Neutrophil (primary cell): Measurements from ENCODE around the gene AFAP1L2.

Source experiments
- H3K27ac ChIP-seq: fragments of 200-600 bp; sonication (generic); 2 replicates; pipeline ENCODE4 v1.5.1; 2016; ENCODE audit warnings: mild to moderate bottlenecking, moderate library complexity
- H3K27me3 ChIP-seq: fragments of 200-600 bp; sonication (generic); 2 replicates; pipeline ENCODE4 v1.6.0; 2016; ENCODE audit warnings: mild to moderate bottlenecking
- H3K36me3 ChIP-seq: fragments of 200-600 bp; sonication (generic); 2 replicates; pipeline ENCODE4 v1.5.1; 2017
- H3K4me1 ChIP-seq, 2 experiments: fragments of 200-600 bp in 1 of 2; sonication (generic) in 1 of 2; 1 replicate in 1 of 2; 2 replicates in 1 of 2; pipeline versions ENCODE4 v1.5.1 to v1.6.1; 2013 to 2016; ENCODE audit warnings: low read depth in 1 of 2, low read length in 1 of 2, mild to moderate bottlenecking in 1 of 2, moderate library complexity in 1 of 2; ENCODE audit not compliant: control insufficient read depth in 1 of 2, insufficient read depth in 1 of 2
- H3K4me3 ChIP-seq, 2 experiments: fragments of 200-600 bp in 1 of 2; sonication (generic) in 1 of 2; 1 replicate in 1 of 2; 2 replicates in 1 of 2; pipeline ENCODE4 v1.5.1; 2013 to 2016; ENCODE audit warnings: low read depth in 1 of 2, low read length in 1 of 2, mild to moderate bottlenecking in 1 of 2, moderate library complexity in 1 of 2
- H3K9me3 ChIP-seq: fragments of 200-600 bp; sonication (generic); 2 replicates; pipeline ENCODE4 v1.5.1; 2016
- TF ChIP-seq, protein P1 (sequence below): fragments of 200-600 bp; sonication (generic); IDR thresholded peaks from 2 replicates; pipeline ENCODE4 v1.5.1; 2016; ENCODE audit warnings: antibody characterized with exemption

The AFAP1L2 gene

GRCh38 chr10:114311023-114311422, 93.3 kb downstream of the AFAP1L2 start:
- H3K4me1 ChIP-seq: peaks cover 0 to 7% of the 10 kb centered on the region in 2 experiments
- no peaks in the 10 kb centered on the region for H3K9me3 ChIP-seq
- TF ChIP-seq, protein P1, sequence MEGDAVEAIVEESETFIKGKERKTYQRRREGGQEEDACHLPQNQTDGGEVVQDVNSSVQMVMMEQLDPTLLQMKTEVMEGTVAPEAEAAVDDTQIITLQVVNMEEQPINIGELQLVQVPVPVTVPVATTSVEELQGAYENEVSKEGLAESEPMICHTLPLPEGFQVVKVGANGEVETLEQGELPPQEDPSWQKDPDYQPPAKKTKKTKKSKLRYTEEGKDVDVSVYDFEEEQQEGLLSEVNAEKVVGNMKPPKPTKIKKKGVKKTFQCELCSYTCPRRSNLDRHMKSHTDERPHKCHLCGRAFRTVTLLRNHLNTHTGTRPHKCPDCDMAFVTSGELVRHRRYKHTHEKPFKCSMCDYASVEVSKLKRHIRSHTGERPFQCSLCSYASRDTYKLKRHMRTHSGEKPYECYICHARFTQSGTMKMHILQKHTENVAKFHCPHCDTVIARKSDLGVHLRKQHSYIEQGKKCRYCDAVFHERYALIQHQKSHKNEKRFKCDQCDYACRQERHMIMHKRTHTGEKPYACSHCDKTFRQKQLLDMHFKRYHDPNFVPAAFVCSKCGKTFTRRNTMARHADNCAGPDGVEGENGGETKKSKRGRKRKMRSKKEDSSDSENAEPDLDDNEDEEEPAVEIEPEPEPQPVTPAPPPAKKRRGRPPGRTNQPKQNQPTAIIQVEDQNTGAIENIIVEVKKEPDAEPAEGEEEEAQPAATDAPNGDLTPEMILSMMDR: no peak
- no peaks in the 10 kb centered on the region for H3K36me3 ChIP-seq
- no peak overlapping the region for H3K27ac ChIP-seq
- H3K27me3 ChIP-seq: no peaks in the 10 kb centered on the region
- no peak overlapping the region for H3K4me3 ChIP-seq

- Histone ChIP-seq H3K9me3 (no peaks in the 10 kb centered on the region), H3K4me3 (no peak overlapping the region), H3K36me3 (no peaks in the 10 kb centered on the region), H3K4me1 (peaks cover 0 to 7% of the 10 kb centered on the region in 2 experiments), H3K27ac (no peak overlapping the region), H3K27me3 (no peaks in the 10 kb centered on the region)
- TF ChIP-seq, protein P1: no peak
Measured at GRCh38 chr10:114310346-114310745, 94.0 kb downstream of the AFAP1L2 start.

DNA sequence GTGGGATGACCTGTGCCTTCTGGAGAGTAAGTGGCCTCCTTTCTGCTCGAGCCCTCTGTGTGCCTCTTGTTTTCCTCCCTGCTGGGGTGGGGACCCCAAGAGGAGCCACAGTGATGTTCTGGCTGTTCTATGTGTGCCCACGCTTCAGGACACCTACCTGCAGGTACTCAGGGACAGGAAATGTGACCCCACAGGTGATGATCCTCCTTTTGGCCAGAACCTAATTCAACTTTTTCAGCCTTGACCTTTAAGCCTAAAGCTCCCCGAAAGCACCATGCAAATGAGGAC, 95.0 kb downstream of the AFAP1L2 start:
- H3K27me3 ChIP-seq: peaks cover 8% of the 10 kb centered on the region
- H3K27ac ChIP-seq: no peak overlapping the region
- H3K4me1 ChIP-seq: peaks cover 4 to 12% of the 10 kb centered on the region in 2 experiments
- H3K4me3 ChIP-seq: no peak overlapping the region
- TF ChIP-seq, protein P1: no peak
- H3K9me3 ChIP-seq: no peaks in the 10 kb centered on the region
- H3K36me3 ChIP-seq: no peaks in the 10 kb centered on the region

- no peak overlapping the region for H3K27ac ChIP-seq
- H3K36me3 ChIP-seq: no peaks in the 10 kb centered on the region
- no peaks in the 10 kb centered on the region for H3K9me3 ChIP-seq
- TF ChIP-seq, protein P1: no peak
- peaks cover 14% of the 10 kb centered on the region for H3K27me3 ChIP-seq
- H3K4me3 ChIP-seq: no peak overlapping the region
- peaks cover 9 to 17% of the 10 kb centered on the region in 2 experiments for H3K4me1 ChIP-seq
Measured at GRCh38 chr10:114308531-114309363, 95.6 kb downstream of the AFAP1L2 start.

DNA sequence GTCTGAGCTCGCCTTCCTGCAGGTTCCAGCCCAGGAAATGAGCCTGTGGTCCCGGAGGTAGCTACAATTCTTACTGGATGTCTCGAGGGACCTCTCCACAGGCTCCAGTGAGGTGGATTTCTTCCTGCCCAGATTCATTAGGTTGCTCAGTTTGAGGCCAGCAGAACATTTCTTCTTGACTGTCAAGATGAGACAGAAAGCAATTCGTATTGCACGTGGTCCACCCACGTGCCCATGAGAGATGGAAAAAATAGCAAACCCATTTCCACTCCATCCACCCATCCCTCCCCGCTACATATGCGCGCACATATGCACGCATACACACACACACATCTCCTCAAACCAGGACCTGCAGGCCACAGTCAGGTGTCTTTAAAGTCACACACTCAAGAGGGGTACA, 96.6 kb downstream of the AFAP1L2 start:
- Histone ChIP-seq H3K36me3 (no peaks in the 10 kb centered on the region), H3K4me1 (peaks cover 9 to 16% of the 10 kb centered on the region in 2 experiments), H3K4me3 (no peak overlapping the region), H3K27me3 (peaks cover 14% of the 10 kb centered on the region), H3K9me3 (no peaks in the 10 kb centered on the region), H3K27ac (no peak overlapping the region)
- TF ChIP-seq, protein P1: no peak
